ENCODE data around the gene RFX2.
A peak's percentile ranks its signal among the peaks of the same experiment; 100 is the strongest.
"Not testable (repeated sequence)": the region's sequence is repeated elsewhere in the genome, so short reads cannot be mapped to it uniquely, and the experiment has no call there.

The RFX2 gene

GRCh38 chr19:6076675-6077463 lies 33.4 kb downstream of the RFX2 start:
- no peak for DNase-seq (ENCODE audit: extremely low read depth in 1 of 2, low read depth in 1 of 2)

GRCh38 chr19:6076291-6076665 lies 34.0 kb downstream of the RFX2 start:
- no peak for DNase-seq (ENCODE audit: extremely low read depth in 1 of 2, low read depth in 1 of 2)

DNA sequence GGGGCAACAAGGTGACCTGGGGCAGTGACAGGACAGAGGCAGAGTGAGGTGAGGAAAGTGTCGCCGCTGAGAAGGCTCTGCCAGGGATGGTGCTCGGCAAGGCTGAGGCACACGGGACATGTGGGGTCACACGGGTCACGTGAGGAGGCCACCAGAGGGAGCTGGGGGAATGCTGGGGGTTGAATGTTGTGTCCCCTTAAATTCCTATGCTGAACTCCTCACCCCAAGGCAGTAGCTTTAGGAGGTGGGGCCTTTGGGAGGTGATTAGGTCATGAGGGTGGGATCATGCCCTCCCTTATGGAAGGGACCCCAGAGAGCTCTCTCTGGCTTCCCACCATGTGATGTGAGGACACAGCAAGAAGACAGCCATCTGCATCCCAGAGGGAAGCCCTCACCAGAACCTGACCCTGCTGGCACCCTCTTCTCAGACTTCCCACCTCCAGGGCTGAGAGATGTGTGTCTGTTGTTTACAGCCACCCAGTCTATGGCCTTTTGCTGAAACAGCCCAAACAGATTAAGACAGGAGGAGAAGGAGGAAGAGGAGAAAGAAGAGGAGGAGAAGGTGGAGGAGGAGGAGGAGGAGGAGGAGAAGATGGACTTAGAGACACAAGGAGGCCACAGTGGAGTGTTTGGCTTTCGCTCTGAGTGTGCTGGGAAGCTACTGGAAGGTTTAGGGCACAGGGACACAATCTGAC lies 35.4 kb downstream of the RFX2 start:
- DNase-seq (ENCODE audit: extremely low read depth in 1 of 2, low read depth in 1 of 2) = no peak

DNA sequence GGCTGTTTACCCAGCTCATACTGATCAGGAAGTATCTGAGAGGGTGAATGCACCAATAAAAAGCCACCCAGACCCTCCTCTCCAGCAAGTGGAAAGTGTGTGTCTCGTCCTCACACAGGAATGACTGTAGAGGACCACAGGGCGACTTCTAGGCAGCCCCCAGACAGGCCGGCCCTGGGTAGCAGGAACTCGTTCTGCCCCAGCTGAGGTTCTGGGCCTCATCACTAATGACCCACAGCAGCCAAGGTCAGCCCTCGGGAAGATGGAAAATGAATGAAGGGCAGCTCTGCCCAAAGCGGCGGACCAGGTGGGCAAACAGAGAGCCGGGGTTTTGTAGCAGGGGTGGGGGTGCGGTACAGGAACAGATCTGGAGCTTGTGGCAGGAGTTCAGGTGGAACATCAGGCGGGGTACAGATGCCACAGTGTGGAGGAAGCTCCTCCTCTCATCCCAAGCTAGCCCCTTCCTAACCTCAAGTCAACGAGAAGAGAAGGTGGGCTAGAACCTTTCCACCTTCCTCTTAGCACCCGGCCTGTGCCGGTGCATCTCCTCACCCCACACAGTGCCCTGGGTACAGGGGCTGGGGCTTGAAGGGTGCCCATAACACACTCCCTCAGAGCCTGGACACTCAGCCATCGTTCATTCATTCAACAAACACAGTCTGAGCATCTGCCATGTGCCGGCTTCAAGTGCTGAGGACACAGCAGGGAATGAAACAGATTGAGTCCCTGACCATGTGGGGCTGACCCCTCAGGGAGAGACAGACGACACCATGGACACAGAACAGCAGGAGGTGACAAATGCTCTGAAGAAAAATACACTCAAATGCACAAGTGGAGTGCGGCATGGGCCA lies 36.2 kb downstream of the RFX2 start:
- no peak for DNase-seq (ENCODE audit: extremely low read depth in 1 of 2, low read depth in 1 of 2)

- DNase-seq (ENCODE audit: extremely low read depth in 1 of 2, low read depth in 1 of 2) = not testable (repeated sequence)
Observed at GRCh38 chr19:6073233-6073632, 37.1 kb downstream of the RFX2 start.

DNA sequence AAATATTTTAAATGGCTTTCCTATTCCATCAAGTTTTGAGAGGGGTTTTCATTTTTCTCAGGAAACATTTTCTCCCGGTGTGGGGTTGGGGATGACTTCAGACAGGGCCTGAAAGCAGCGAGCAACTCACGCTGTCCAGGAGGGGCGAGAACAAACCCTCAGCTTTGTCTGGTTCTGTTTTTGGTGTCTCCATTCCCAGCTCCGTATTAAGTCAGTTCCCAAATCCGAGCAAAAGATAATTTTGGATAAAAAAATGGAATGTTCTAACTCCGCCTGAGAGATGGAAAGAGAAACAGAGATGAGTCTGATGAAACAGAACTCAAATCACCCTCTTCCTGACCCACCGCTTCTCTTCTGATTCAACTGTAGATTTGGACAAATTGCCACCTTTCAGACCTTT lies 38.4 kb downstream of the RFX2 start:
- DNase-seq (ENCODE audit: extremely low read depth in 1 of 2, low read depth in 1 of 2) = no peak

DNA sequence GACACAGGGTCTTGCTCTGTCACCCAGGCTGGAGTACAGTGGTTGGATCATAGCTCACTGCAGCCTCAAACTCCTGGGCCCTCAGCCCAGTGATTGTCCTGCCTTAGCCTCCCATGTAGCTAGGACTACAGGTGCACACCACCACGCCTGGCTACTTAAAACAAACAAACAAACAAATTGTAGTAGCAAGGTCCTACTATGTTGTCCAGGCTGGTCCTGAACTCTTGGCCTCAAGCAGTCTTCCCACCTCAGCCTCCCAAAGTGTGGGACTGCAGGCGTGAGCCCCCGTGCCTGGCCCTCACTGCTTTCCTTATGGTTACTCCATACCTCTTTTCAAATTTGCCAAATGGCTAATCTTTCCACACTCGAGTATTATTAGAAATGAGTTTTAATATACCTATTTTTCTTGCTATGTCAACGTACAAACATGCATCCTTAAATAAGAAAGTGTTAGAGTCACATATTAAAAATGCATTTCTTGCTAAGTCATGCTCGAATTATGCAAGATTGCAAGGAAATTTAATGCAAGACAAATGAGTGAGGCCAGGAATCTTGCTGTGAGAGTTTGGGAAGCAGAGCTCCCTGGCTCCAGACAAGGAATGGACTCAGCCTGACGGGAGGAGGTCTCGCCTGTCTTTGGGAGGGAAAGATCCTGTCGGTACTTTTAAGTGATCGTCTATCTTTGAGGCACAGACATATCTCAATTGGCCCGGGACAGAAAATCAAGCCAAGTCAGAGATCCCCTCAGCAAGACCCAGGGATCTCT lies 39.4 kb downstream of the RFX2 start:
- DNase-seq (ENCODE audit: extremely low read depth in 1 of 2, low read depth in 1 of 2) = no peak

DNA sequence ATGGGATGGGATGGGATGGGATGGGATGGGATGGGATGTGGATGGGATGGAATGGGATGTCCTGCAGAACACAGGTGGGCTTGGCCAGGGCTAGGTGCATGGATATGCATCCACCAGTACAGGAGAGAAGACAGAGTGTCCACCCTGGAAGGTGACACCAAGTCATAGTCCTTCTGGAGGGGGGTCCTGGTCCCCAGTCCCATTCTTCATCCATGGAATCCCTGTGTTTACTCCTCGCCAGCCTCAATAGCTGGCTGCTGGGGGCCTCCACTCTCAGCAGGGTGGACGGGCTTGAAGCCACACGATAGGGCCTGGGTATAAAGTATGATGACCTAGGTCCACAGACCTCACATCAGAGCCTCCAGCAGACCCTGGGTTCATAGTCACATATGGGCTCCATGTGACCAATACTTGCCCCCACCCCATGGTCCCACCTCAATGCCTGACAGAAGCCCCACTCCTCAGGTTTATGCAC lies 40.1 kb downstream of the RFX2 start:
- no peak for DNase-seq (ENCODE audit: extremely low read depth in 1 of 2, low read depth in 1 of 2)

GRCh38 chr19:6069268-6069791 lies 41.0 kb downstream of the RFX2 start:
- DNase-seq (ENCODE audit: extremely low read depth in 1 of 2, low read depth in 1 of 2) = no peak

DNA sequence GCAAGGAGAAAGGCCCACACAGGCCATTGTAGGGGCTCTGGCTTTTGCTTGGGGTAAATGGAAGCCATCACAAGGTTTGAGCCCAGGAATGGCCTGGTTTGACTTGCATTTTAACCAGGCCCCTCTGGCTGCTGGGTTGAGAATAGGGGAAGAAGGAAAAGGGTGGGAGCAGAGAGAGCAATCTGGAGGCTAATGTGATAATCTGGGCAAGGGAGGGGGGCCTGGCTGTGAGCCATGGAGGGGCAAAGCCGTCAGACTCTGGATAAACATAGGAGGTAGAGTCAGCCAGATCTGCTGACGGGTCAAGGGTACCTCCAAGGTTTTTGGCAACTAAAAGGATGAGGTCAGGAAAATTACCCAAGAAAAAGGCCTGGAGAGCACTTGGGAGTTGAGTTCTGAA lies 41.6 kb downstream of the RFX2 start:
- DNase-seq (ENCODE audit: extremely low read depth in 1 of 2, low read depth in 1 of 2) = no peak

- DNase-seq (ENCODE audit: extremely low read depth in 1 of 2, low read depth in 1 of 2) = no peak
Observed at GRCh38 chr19:6067975-6068374, 42.3 kb downstream of the RFX2 start.

DNA sequence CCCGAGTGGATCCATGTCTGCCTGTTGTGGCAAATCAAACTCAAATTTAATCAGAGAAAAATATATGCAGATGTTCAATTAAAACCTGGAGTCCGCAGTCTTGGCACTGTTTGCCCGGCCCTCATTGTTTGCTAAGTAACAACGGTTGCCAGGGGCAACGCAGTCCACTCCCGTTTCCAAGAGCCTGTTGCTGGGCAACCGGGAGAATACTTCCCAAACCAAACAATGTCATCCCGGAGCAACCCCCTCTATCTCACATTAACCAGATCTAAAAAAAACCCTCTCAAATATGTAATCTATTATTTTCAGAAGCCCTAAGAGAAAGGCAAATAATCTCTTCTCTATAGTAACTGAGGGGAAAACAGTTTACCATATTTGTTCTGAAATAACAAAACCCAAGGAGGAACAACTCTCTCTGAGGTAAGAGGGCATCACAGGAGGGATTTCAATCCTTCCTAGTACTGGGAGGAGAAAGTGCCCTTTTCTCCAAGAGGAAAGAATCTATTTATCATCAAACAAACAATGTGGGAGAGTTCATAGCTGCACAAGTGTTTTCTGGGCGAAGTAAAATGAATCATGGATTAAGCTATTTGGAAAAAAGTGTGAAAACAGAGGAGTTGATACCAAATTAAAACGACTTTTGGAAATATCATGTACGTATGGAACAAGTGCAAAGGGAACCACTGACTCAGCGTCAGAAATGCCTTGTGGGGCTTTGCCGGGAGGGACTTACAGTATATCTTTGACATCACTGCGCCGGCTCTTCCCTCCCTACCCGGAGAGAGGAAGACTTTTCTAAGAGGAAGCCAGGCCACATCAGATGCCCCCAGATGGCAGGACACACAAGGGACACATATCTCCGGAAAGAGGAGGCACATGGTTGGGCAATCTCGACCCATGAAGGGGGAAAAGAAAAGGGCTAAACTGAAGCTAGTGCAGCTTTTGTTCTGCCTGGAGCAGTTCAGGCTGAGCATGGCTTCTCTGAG lies 43.3 kb downstream of the RFX2 start:
- no peak for DNase-seq (ENCODE audit: extremely low read depth in 1 of 2, low read depth in 1 of 2)

GRCh38 chr19:6065685-6066374 lies 44.5 kb downstream of the RFX2 start:
- peak in 1 of 2 donors; percentile 45 for DNase-seq (ENCODE audit: extremely low read depth in 1 of 2, low read depth in 1 of 2)

- DNase-seq (ENCODE audit: extremely low read depth in 1 of 2, low read depth in 1 of 2) = no peak
Observed at GRCh38 chr19:6064336-6065073, 45.8 kb downstream of the RFX2 start.

DNA sequence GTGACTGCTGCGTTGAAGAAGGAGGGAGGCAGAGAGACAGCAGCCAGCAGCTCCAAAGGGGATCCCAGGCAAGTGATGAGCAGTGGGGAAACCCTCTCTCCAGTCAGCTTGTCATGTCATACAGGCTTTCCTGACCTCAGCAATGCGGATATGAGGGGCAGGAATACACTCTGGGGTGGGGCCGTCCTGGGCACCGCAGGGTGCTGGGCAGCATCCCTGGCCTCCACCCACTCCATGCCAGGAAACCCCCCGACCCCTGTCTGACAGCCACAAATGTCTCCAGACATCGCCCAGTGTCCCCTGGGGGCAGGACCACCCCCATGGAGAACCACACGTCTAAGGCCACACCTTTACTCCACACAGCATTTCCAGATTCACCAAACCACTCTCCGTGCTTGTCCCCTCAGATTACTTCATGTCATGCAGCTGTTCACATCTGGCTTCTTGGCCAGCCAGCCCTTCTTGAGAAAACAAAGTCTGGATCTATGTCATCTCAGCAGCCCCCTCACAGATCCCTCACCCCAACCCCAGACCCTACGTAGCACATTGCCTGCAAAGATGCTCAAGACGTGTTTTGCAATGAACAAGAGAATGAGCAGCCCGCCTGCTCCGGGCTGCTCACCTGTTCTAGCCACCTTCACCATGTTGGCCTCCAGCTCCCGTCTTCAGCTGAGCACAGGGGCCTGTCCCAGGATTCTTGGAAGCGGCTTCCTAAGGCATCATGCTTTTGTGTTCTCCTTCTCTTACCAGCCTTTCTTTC lies 46.5 kb downstream of the RFX2 start:
- no peak for DNase-seq (ENCODE audit: extremely low read depth in 1 of 2, low read depth in 1 of 2)

DNA sequence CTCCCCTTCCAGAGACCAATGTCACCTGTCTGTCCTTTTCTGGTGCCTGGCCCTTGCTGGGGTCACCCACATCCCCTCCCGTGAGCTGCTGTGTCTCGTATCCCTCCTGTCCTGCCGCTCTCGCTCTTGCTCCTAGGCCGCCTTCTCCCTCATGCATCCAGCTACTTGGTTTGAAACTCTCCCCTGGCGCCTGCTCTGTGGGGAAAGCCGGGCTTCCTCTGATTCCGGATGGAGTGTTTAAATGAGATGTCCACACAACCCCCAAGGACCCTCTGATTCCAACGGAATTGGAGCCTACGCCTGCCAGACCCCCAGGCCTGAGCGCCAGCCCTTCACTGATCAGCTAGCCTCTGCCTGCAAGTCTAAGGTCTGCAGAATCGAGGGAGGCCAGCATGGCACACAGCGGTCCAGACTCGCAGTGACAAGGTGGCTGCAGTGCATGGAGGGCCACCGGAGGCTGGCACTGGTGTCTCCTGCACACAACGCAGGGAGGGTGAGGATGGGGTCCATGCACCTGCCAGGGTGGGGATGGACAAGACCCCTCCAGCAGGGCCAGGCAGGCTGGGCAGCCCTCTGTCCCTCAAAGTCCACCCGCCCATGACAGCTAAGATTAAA lies 47.2 kb downstream of the RFX2 start:
- no peak for DNase-seq (ENCODE audit: extremely low read depth in 1 of 2, low read depth in 1 of 2)

GRCh38 chr19:6062274-6062673 lies 48.0 kb downstream of the RFX2 start:
- DNase-seq (ENCODE audit: extremely low read depth in 1 of 2, low read depth in 1 of 2) = peak in 1 of 2 donors; percentile 36
